ENCODE data around the gene STARD3.
"Not testable (repeated sequence)": the region's sequence is repeated elsewhere in the genome, so short reads cannot be mapped to it uniquely, and the experiment has no call there.

The STARD3 gene

DNA sequence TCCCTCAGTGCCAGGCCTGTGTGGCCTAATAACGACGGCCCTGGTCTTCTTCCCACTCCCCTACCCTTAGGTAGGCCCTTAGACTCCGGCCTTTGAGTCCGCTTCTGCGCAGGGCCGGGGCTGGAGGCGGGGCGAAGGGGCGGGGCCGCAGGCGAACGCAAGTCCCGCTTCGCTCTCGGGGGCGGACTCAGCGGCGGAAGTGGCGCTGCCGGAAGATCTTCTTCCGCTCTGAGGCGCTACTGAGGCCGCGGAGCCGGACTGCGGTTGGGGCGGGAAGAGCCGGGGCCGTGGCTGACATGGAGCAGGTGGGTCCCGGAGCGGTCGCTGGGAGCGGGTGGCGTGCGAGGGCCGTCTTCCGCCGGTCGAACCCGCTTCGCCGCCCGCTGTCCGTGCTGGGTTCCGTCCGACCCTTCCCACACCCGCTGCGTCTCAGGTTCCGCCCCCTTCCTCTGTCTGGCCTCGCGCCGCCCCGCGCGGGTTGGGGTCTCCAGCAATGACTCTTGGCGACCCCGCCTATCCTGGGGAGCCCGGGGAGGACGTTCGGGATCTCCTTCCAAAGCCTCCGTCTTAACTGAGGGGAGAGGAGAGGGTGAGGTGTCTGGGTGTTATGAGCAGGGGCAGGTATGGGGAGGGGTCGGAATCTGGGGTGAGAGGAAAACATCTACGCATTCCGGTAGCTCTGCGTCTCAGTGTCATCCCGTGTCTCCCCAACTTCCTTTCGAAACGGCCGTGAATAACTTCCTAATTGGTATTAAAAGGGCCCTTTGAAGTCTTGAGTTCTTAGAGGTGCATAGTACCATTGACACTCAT is at the start of gene STARD3:
Gene STARD3, plus strand, starts transcription at position 218 of the 810 bp plus-strand sequence. CDS start 16,388 bp downstream, outside the sequence.
- peak; percentile 65 for DNase-seq

DNA sequence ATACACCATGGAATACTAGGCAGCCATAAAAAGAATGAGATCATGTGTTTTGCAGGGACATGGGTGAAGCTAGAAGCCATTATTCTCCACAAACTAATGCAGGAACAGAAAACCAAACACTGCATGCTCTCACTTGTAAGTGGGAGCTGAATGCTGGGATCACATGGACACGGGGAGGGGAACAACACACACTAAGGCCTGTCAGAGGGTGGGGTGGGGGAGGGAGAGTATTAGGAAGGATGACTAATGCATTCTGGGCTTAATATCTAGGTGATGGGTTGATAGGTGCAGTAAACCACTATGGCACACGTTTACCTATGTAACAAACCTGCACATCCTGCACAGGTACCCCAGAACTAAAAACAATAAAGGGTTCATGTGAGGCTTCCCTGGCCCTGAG is 46.8 kb upstream of the STARD3 start:
- not testable (repeated sequence) for DNase-seq

DNA sequence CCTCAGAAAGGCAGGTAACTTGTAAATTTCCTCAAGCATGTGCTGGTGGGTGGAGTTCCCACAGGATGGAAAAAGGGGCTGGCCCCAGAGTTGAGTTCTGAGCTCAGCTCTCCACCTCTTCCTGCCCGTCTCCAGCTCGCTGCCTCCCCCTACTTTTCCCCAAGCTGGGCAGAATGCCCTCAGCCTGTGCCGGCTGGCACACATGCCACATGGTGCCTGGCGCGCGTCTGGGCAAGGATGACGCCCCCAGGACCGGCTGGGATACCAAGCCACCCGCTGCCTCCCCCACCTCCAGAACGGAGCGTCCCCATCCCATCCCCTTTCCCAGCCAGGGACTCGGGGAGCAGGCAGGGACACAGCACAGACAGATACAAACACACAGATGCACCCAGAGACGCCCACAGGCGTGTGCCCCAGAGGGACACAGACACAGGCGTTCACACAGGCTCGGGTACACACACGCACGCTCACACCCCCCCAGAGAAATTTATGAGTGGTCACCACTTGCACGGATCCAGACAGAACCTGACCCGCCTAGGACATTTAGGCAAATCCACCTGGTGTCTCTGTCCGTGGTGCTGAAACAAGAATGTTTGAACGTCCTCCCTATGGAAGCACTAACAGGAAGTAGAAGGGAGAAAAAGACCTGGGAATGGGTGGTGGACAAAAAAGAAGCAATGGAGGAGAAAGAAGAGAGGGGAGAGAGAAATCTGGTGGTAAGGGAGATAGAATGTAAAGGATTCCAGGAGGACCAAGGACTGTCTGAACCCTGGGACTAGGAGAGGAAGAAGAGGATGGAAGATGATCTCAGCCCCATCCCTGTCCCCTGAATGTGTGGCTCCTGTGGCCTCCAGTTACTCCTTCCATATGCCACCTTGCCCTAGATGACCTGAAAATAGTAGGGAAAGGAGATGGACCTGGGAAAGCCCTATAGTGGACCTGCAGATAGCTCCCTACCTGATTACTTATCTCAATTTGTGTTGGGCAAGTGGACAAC is 44.7 kb upstream of the STARD3 start:
- no peak for DNase-seq

DNA sequence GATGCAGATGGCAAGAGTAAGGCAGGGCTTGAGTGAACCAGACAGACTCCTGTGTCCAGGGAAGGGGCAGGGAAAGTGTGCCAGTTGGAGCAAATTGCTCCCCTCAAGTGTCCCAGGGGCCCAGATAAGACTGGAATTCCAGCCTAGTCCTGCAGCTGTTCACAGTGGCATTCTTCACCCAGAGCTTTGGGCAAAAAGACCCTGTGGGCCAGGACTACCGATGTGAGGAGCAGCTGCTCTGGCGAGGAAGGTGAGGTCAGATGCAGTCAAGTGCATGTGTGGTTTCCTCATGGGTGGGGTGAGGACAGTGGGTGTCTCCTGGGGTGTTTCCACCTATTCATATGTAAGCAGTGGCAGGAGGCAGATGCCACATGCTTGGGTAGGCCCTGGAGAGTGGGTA is 43.6 kb upstream of the STARD3 start:
- no peak for DNase-seq

DNA sequence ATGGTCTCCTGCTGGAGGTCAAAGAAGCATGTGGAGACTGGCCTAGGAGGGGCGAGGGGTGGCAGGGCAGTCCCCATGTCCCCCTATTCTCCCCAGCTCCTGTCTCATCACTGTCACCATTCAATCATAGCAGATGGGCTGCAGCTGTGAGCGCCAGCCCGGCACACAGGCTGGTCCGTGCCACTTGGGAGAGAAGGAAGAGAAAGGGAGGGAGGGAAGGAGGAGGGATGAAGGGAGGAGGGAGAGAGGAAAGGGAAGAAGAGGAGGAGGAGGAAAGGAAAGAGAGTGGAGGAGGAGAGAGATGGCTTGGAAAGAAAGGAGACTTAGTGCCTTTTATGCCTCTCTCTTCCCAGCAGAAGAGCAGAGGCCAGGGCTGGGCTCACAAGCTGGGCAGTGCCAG is 41.6 kb upstream of the STARD3 start:
- no peak for DNase-seq

DNA sequence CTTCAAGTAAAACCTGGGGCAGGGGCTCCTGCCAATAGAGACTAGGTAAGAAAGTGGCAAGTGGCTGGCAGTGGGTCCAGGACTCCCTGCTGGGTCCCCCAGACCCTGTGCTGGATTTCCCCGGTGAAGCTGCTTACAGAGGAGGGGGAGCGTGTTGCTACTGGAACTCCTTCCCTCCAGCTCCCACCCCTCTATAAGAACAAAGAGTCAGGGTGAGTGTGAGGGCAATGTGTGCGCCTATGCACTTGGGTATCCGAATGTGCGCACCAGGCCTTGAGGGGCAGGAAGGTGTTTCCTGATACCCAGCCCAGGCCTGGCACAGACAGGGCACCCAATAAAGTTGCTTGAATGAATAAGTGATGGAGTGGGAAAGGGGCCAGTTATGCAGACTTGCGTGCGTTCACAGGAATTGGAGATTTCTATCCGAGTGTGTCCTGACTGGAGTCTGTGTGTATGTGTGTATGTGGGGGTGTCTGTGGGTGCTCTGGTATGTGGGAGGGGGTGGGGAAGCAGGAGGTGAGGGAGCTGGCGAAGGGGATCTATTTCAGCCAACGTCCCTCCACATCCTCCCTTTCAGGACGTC is 40.9 kb upstream of the STARD3 start:
- no peak for DNase-seq

DNA sequence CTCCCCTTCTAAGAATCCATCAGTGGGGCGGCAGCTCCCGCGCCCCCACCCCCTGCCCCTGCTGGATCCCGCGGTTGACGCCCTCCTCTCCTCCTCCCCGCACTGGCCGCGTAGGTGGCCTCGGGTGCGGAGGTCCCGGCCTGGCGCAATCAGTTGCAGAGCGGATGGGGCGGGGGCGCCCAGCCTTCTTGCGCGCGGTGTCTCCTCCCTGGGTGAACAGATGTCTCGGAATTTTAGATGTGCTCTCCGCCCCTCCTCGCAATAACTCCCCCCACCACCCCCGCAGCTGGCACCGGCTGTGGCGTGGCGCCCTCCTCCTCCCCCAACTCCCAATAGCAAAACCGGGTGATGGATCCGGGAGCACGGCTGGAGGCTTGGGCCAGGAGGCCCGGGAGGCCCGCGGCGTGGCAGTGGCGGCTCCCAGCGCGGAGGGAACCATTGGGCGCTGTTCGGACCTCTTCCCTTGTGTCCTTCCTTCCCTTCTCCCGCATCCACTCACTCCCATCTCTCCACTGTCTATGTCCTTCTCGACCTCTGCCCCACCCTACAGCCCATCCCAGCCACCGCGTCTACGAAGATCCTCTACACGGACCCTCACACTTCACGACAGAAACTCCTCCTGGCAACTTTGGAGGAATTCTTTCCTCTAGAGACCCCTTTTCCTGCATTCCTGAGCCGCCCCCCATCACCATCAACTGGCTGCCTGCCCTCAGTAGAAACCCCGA is 40.2 kb upstream of the STARD3 start:
- no peak for DNase-seq

DNA sequence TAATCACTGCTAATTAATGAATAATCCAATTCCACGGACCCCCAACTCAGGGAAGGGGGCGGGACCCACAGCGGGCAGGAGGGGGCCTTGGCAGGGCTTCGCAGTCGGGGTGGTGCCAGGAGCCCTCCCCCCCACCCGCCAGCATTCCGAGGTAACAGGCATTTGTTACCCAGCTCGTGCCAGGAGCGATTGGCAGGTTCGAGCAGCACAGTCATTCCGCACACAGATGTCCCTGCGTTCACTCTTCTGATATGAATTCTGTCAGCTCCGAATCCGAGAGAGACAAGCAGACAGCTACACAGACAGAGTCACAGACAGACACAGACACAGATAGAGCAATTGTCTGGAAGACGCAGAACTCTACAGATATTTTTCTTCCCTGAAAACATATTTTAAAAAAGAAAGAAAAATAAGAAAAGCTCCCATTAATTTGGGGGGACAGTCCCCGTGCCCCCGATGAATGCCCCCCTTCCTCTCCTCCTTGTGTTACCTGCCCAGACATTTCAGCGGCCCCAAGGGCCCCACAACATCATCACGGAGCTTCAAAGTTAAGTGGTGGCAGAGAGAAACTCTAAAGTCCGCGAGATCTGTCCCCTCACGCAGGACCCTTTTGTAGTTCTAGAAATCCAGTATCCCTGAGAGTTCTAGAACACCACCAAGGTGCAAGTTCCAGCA is 39.4 kb upstream of the STARD3 start:
- DNase-seq, result no peak

DNA sequence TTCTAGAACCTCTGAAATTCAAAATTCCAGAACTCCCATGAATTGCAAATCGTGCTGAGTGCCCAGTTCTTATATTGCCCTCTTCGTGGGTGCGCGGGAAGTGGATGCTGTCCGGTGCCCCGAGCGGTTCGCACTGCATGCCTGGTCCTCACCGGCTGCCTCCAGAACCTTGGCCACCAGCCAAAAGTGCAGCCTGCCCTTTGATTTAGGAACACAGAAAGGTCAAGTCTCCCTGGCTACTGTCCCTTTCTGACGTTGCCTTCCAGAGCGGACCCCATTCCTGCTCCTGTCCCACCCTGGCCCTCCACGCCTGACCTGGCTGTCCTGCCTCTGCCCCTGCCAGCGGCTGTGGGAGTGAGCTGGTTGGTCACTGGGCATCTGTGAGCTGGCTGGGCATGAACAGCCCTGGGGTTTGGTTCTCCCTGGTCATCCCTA is 38.9 kb upstream of the STARD3 start:
- DNase-seq, result no peak

DNA sequence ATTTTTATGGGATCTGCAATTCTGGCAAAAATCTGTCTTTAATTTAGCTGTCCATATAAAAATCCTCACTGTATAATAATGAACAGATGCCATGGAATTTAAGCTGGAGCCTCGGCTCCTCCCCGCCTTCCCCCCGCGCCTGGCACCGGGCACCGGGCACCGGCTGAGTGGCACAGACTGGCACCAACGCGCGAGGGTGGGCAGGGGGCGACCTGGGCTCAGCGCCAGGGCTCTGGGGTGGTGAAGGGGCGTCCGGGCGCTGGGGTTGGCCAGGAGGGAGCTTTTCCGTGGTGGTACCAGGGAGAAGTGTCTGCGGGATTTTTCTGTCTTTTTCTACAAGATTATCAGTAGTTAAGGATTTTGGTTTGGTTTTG is 38.3 kb upstream of the STARD3 start:
- no peak for DNase-seq

DNA sequence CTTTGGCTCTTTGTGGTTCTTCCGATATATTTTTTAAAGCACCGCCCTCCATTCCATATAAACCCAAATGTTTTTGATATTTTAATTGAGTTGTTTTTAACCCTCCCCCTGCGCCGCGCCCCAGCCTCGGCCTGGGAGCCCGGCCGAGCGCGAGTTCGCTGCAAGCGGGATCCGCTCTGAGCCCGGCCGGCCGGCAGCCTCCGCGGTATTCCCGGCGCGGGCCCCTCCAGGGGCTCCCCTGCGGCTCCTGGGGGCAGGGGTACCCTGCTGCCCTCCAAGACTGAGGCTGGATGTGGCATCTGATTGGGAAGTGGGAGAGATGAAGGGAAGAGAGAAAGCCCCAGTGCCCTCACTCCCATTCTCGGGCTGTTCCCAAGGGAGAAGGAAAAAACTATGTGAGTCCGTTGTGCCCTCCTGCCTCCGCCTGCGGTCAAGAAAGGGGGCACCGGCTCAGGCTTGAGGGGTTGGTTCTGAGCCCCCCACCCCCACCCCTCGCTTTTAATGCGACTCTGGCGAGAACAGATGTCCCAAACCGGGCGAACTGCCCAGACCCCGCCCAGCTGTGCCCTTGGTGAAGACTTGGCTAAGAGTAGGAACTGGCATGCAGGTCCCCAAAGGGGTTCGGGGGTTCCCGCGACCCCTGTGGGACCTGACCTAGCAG is 37.8 kb upstream of the STARD3 start:
- DNase-seq, result no peak

DNA sequence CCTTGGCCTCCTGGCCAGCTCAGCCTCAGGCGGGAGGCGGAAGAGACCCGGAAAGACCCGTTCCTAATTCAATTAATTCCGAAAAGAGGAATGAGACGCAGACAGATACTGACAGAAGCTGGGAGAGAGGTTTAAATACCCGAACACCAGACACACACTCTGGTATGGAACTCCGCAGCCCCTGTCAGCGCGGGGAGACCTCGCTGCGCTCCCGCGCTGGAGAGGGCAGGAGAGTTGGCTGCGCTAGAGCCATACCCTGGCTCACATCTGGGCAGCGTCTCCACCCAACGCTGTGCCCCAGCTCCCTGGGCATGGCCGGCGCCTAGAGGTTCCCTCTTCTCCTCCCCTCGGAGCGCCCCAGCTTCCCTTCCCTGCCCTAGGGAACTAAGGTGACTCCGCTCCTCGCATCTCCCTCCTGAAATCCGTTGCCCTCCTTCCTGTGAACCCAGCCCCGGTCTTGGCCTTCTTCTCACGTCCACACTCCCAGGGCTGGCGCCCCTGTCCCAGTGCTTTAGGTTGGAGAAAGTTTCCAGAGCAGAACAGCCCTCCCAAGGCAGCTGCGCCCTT is 37.2 kb upstream of the STARD3 start:
- no peak for DNase-seq

DNA sequence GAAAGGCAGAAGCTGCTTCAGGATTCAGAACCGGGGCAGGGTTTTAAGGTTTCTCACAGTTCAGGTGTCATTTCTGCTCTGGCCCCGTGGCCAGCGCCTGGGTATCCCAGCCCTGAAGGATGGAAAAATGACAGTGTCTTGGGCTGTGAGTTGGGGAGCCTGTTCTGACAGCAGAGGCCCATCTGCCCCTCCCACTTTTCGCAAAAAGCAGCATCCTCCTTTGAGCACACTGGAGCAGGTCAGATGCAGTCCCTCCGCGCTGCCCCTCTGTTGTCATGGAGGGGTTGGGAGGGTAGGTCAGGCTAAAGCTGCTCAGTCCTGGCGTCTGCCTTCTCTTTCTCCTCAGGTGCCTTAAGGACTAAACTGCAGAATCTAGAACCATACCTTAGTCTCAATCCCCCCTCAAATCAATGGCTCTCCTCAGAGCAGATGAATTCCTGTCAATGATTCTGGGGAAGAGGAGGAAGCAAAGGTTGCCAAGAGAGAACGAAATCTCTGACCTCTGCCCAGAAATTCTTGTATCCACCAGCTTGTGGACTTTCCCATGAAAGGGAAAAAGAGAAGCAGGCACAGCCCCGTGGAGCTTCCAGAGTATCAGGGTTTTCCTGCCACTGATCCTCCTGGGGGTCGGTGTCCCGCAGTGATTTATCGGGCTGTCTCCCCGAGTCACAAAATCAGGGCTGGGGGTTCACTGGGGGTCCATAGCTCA is 36.5 kb upstream of the STARD3 start:
- no peak for DNase-seq

DNA sequence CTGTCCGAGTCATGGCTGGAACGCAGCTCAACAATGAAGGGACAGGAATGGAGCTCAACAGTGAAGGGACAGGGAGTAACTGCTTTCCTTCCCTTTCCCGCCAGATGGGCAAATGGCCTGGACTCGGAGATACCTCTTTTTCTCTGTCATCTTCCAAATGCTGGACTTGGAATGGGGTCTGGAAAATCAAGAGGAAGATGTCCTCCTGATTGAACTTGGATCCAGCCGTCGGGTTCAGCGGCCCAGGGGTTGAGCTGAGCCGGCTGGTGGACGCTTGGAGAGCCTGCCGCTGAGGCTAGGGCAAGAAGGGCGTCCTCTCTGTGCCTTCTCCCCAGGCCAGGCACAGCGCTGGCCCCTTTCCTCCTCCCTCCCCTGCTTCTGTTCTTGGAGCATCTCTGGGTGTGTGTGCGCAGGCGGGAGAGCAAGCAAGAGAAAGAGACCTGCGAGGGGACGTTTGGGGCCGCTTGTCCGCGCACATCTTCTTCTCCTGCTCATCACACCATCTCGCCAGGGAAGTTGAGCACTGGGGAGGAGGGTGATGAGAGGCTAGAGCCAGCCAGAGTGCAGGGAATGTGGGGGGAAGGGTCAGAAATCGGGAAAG is 35.8 kb upstream of the STARD3 start:
- no peak for DNase-seq

DNA sequence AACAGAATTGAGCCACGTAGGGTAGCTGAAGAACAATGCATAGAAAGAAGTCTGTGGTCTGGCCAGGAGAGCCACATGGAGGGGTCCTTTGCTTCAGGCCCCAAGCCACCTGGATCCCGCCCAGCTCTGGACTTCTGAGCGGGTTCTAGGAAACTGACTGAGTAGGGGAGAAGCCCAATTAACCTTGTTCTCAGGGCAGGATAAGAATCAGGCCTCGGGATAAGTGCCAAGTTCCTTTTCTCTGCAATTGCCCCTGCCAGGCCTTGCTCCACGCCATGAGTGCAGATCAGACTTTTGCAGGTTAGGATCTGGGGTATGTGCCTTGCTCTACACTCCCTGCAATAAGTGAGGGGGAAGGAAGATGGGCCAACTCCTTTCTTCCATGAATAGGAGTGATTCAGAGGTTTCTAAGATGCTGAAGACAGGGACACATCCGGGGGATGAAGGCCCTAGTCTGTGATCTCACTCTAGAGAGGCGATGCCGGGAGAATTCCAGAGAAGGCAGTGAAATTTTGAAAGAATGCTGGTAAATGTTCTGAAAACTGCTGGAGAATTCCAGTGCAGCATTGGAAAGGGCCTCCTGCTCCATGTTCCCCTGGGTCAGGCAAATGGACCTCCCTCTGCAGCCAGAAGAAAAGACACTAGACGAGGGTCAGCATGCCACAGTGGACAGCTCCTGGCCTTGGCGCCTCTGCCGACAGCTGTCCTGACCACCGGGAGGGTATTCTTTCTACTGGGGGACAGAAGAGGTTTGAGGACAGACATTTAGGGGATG is 35.0 kb upstream of the STARD3 start:
- no peak for DNase-seq

DNA sequence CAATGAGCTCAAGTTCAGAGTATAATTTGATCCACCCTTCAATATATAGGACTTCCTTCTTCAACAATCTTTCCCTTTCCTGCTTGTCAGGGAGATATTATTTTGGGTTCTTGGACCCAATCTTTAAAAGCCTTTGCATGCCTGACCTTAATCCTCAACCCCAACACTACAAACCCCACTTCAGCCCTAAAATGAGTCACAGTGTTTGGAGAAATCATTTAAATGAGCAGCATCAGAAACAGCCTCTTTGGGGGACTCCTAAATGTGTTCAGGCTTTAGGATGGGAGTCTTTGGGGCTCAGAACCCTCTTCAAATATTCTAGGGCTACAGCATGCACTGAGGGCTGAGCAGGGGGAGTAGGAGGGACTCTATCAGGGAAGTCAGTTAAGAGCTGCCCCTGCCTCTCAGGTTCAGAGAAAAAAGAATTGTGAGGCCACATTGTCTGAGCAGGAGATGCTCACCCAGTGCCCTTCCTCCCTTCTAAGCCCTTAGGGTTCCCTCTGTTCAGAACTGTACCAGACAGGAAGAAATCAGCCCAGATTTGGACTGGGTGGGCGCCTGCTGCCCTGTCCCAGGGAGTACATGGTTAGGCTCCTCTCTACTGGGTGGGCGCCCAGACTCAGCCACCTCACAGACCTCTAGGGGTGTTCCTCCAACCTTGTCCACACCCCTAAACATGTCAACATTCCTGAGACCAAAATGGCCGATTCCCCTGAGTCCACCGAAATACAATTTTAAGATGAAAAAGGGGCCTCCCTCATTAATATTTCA is 34.2 kb upstream of the STARD3 start:
- no peak for DNase-seq

DNA sequence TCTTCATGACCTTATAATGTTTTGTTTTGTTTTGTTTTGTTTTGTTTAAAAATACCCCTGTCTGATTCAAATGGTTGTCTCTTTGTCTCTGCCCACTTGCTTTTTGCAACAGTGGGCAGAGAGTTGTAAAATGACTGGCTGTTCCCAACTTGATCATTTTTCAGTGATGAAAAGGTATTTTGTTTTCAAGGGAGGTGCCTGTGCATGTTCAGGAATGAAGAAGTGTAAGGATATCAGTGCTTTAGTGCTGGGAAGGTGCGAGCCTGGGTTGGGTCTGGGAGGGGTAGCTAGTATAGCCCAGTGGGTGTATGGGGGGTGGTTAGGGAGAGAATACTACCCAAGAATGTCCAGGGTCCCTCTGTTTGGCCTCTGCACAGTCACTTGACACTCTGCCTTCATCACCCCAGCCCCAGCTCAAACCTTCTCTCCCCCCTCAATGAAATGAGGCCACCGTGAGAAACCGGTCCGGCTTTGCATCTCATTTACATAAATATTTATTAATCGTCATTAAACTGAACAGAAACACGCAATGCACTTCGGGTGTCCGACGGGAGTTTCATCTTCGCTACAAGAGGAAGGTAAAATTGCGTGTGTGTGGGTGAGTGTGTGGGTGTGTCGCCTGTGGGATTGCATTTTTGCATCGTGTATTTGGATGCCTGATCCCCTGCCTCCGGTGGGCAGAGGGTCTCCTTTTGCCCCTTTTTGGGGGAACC is 33.5 kb upstream of the STARD3 start:
- no peak for DNase-seq

Measured in NCI-H2107 (cell line).